ENCODE measurements around the gene CAPZA1. TPM values are rescaled to one million over a fixed set of nuclear protein-coding genes. Genes with fewer than 3 reads are reported as not detected.

CAPZA1 gene
- total RNA-seq, 2 donors from 2014 or later, result 165 to 178 TPM

DNA sequence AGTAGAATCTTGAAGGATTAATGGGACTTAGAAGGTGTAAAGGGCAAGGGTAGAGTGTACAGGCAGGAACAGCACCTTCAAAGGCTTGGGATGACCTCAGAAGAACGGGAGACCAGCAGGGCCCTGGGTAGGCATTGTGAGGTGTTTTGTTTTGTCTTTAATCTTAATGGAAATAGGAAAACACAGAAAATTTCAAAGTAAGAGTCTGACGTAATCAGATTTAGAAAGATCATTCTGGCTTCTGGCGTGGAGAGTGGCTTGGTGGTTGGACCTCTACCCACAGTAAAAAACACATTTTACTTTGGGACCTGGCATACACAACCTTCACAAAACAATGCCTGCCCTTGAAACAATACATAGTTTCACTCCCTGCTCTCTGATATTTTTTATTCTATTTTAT is 59.0 kb downstream of the CAPZA1 start:
- no peak overlapping the region for H3K9ac ChIP-seq (ENCODE audit: low read depth in 2 of 2, low read length in 2 of 2)
- no peak overlapping the region for H3K4me3 ChIP-seq
- H3K9me3 ChIP-seq, result no peaks in the 10 kb centered on the region
- no peaks in the 10 kb centered on the region for H3K4me1 ChIP-seq
- no peaks in the 10 kb centered on the region for H3K36me3 ChIP-seq
- DNase-seq, result no peak
- intact Hi-C loops (cut with DNase I), result no loop called here
- H3K27me3 ChIP-seq, result no peaks in the 10 kb centered on the region
- TF ChIP-seq, protein P1, sequence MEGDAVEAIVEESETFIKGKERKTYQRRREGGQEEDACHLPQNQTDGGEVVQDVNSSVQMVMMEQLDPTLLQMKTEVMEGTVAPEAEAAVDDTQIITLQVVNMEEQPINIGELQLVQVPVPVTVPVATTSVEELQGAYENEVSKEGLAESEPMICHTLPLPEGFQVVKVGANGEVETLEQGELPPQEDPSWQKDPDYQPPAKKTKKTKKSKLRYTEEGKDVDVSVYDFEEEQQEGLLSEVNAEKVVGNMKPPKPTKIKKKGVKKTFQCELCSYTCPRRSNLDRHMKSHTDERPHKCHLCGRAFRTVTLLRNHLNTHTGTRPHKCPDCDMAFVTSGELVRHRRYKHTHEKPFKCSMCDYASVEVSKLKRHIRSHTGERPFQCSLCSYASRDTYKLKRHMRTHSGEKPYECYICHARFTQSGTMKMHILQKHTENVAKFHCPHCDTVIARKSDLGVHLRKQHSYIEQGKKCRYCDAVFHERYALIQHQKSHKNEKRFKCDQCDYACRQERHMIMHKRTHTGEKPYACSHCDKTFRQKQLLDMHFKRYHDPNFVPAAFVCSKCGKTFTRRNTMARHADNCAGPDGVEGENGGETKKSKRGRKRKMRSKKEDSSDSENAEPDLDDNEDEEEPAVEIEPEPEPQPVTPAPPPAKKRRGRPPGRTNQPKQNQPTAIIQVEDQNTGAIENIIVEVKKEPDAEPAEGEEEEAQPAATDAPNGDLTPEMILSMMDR (IDR thresholded peaks at IDR 0.05), result no peak
- H3K27ac ChIP-seq, result no peak overlapping the region

DNA sequence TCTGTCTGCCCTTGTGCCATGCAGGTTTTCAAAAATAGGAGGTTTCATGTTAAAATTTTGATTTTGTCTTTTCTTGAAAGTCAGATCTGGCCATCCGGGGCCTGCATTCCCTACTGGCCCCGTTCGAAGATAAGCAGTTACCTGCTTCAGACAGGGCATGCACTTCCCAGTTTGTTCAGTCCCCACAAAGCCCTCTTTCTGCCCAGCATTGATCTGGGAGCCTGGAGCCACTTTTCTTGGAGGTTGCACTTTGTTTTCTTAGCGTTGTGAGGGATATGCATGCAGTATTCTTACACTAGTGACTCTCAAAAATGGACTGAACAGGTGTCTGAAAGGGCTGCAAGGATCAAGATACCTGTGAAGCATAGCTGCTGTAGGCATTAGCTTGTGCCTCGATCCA is 66.3 kb downstream of the CAPZA1 start:
- Histone ChIP-seq H3K4me1 (no peaks in the 10 kb centered on the region), H3K27me3 (no peaks in the 10 kb centered on the region), H3K9me3 (no peaks in the 10 kb centered on the region), H3K36me3 (no peaks in the 10 kb centered on the region), H3K9ac (ENCODE audit: low read depth in 2 of 2, low read length in 2 of 2) (no peak overlapping the region), H3K4me3 (no peak overlapping the region), H3K27ac (no peak overlapping the region)
- no peak for DNase-seq
- intact Hi-C loops (cut with DNase I), result no loop called here
- TF ChIP-seq, protein P1 (IDR thresholded peaks at IDR 0.05), result no peak

DNA sequence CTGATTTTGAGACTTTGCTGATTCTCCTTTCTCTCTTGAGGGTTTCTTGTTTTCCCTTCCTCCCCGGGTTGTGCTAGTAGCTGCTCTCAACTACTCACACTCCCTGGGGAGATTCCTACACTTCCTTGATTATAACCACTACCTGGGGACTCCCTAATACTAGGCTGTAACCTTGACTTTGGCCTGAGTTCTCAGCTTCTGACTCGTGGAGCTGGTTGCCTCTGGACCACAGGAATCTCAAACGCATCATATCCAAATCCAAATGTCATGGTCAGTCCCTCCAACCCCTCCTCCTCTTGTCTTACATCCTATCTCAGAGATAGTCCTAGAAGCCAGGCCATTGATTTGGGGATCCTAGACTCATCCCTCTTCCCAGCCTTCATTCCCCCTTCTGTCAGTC is 66.8 kb downstream of the CAPZA1 start:
- no peak overlapping the region for H3K27ac ChIP-seq
- no peak overlapping the region for H3K4me3 ChIP-seq
- H3K9me3 ChIP-seq, result no peaks in the 10 kb centered on the region
- no peak for DNase-seq
- no peaks in the 10 kb centered on the region for H3K36me3 ChIP-seq
- TF ChIP-seq, protein P1 (IDR thresholded peaks at IDR 0.05), result no peak
- intact Hi-C loops (cut with DNase I), result no loop called here
- no peak overlapping the region for H3K9ac ChIP-seq (ENCODE audit: low read depth in 2 of 2, low read length in 2 of 2)
- H3K27me3 ChIP-seq, result no peaks in the 10 kb centered on the region
- H3K4me1 ChIP-seq, result no peaks in the 10 kb centered on the region

DNA sequence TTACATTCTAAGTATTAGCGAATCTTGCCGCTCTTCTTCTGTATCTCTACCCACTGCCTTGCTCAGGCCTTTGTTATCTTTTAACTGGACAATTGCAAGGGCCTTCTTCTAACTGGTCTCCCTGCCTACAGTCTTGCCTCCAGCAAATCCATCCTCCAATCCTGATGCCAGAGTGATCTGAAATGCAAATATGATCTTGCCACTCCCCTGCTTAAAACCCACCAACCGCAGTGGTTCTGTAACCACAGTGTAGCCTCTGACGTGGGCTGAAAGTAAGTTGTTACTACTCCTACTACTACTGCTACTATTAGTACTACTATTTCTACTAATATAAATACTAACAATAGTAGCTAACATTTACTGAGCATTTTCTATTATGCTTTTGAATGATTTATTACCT is 67.2 kb downstream of the CAPZA1 start:
- no peaks in the 10 kb centered on the region for H3K36me3 ChIP-seq
- TF ChIP-seq, protein P1 (IDR thresholded peaks at IDR 0.05), result no peak
- no peaks in the 10 kb centered on the region for H3K9me3 ChIP-seq
- intact Hi-C loops (cut with DNase I), result no loop called here
- no peak overlapping the region for H3K9ac ChIP-seq (ENCODE audit: low read depth in 2 of 2, low read length in 2 of 2)
- no peaks in the 10 kb centered on the region for H3K4me1 ChIP-seq
- DNase-seq, result no peak
- H3K4me3 ChIP-seq, result no peak overlapping the region
- H3K27me3 ChIP-seq, result no peaks in the 10 kb centered on the region
- no peak overlapping the region for H3K27ac ChIP-seq

DNA sequence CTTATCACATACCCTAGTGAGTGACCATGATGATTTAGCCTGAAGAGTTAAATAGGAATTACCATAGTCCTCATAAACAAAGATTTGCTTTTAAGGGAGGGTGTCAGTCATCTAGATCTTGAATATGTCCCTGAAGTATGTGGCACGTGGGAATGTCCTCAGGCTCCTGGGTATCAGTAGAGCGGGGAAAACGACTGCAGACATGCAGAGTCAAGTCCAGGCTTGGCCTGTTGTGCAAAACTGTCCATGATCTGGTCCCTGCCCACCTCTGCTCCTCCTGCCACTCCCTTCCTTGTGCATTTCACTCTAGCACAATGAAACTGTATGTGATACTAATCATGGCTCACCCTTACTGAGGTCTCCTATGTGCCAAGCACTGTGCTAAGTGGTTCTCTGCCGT is 67.7 kb downstream of the CAPZA1 start:
- H3K4me1 ChIP-seq, result no peaks in the 10 kb centered on the region
- no peak overlapping the region for H3K9ac ChIP-seq (ENCODE audit: low read depth in 2 of 2, low read length in 2 of 2)
- no peaks in the 10 kb centered on the region for H3K9me3 ChIP-seq
- H3K27me3 ChIP-seq, result no peaks in the 10 kb centered on the region
- no peak for DNase-seq
- no peak overlapping the region for H3K4me3 ChIP-seq
- no peaks in the 10 kb centered on the region for H3K36me3 ChIP-seq
- intact Hi-C loops (cut with DNase I), result no loop called here
- H3K27ac ChIP-seq, result no peak overlapping the region
- TF ChIP-seq, protein P1 (IDR thresholded peaks at IDR 0.05), result no peak
